ENCODE data around the gene NCKAP5. TPM values are rescaled to one million over a fixed set of nuclear protein-coding genes. Genes with fewer than 3 reads are reported as not detected.

Gene NCKAP5
- total RNA-seq, 4 donors from 2014 or later = 0.55 to 6.6 (median 3.3) TPM; not detected in 1

DNA sequence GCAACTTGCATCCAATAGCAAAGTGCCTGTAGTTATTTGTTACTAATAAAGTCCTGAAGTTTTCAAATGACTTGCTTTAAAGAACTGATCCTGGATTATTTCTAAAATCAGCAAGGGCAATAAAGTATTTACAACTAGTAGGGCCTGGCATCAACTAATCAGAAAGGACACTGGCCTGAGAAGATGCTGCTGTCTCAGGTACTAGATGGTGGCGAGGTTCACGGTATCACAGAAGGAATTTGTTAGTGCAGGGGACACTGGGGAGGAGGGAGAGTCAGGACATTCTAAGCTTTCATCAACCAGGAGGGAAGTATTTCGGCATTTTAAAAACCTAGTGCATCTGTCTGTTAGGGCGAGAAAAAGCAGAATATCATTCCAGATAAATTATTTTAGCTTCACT, 458.1 kb downstream of the NCKAP5 start:
- no peak overlapping the region for H3K27ac ChIP-seq
- TF ChIP-seq, protein P1, sequence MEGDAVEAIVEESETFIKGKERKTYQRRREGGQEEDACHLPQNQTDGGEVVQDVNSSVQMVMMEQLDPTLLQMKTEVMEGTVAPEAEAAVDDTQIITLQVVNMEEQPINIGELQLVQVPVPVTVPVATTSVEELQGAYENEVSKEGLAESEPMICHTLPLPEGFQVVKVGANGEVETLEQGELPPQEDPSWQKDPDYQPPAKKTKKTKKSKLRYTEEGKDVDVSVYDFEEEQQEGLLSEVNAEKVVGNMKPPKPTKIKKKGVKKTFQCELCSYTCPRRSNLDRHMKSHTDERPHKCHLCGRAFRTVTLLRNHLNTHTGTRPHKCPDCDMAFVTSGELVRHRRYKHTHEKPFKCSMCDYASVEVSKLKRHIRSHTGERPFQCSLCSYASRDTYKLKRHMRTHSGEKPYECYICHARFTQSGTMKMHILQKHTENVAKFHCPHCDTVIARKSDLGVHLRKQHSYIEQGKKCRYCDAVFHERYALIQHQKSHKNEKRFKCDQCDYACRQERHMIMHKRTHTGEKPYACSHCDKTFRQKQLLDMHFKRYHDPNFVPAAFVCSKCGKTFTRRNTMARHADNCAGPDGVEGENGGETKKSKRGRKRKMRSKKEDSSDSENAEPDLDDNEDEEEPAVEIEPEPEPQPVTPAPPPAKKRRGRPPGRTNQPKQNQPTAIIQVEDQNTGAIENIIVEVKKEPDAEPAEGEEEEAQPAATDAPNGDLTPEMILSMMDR (IDR thresholded peaks at IDR 0.05) = no peak
- no peak overlapping the region for H3K4me3 ChIP-seq
- no peaks in the 10 kb centered on the region for H3K36me3 ChIP-seq
- intact Hi-C loops (cut with DNase I; ENCODE audit: low total_unique reads) = no loop called here
- H3K9me3 ChIP-seq = no peaks in the 10 kb centered on the region
- H3K4me1 ChIP-seq = no peaks in the 10 kb centered on the region
- DNase-seq = no peak
- no peaks in the 10 kb centered on the region for H3K27me3 ChIP-seq

DNA sequence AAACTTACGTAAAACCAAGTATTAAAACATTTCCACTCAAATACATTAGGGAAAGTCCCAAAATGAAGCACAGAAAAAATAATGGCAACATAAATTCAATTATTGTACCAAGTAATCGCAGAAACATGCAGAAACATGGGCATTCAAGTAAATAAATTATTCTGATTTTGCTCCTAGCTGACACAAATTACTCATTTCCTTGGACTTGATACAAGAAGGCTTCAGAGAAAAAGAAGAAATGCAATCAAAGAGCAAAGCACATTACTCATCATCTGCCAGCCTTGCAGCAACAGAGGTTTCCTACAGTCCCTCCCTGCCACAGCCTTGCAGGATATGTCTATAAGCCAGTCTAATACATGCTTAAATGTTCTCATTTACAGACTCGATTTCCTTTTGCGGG, 458.5 kb downstream of the NCKAP5 start:
- intact Hi-C loops (cut with DNase I; ENCODE audit: low total_unique reads) = no loop called here
- no peak overlapping the region for H3K4me3 ChIP-seq
- DNase-seq = no peak
- H3K27me3 ChIP-seq = no peaks in the 10 kb centered on the region
- H3K36me3 ChIP-seq = no peaks in the 10 kb centered on the region
- no peaks in the 10 kb centered on the region for H3K9me3 ChIP-seq
- H3K4me1 ChIP-seq = no peaks in the 10 kb centered on the region
- TF ChIP-seq POLR2A (IDR thresholded peaks at IDR 0.05) = no peak
- TF ChIP-seq, protein P1 (IDR thresholded peaks at IDR 0.05) = no peak
- no peak overlapping the region for H3K27ac ChIP-seq

DNA sequence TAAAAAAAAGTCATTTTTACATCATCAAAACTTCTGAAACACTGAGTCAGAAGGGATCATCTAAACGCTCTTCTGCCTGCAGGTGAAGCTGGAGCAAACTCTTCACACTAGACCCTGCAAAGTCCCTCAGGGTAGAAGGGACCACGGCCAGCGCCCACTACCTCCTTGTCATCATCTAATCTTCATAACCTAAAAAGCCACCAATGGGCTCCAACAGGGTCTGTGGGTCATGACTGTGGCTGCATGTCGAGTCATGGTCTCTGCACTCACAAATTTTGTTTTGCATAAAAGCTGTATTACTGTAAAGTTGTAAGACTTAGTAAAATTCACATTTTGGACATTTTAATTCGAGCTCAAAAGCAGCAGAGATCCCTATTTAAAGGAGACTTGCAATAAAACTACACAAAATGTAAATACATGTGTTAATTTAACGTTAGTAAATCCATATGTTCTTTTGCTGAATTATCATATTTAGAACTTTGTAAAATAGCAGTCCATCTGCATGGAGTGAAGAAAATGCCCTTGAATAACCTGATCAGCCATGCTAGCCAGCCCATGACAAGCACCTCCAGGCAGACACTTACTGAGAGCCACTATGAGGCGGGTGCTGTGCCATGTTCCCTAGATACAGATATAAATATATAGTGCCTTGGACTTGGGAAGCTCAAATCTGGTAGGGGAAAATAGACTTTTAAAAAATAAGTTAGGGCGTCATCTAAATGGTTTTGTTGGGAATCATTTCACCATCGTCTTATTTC, 461.0 kb downstream of the NCKAP5 start:
- Histone ChIP-seq H3K36me3 (no peaks in the 10 kb centered on the region), H3K27ac (no peak overlapping the region), H3K27me3 (no peaks in the 10 kb centered on the region), H3K4me3 (no peak overlapping the region), H3K4me1 (no peaks in the 10 kb centered on the region), H3K9me3 (no peaks in the 10 kb centered on the region)
- DNase-seq = no peak
- intact Hi-C loops (cut with DNase I; ENCODE audit: low total_unique reads) = no loop called here
- no peak for TF ChIP-seq POLR2A (IDR thresholded peaks at IDR 0.05)
- TF ChIP-seq, protein P1 (IDR thresholded peaks at IDR 0.05) = no peak

DNA sequence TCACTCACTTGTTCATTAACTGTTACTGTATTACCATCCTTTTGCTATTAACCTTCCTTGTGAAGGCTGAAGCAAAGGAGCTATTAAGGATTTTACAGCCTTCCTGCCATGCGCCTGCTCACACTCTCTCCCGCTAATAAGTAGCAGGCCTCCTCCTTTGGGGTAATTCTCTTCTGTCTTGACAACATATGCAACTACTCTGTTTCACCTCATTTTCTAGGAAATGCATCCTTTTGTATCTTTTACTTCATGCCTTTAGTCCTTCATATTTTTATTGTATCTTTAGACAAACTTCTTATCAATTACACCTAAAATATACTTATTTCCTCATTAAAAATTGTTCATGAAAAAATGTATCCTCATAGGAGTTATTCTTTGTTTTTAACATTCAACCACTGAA, 463.4 kb downstream of the NCKAP5 start:
- intact Hi-C loops (cut with DNase I; ENCODE audit: low total_unique reads) = no loop called here
- H3K9me3 ChIP-seq = no peaks in the 10 kb centered on the region
- H3K4me3 ChIP-seq = no peak overlapping the region
- no peak for TF ChIP-seq POLR2A (IDR thresholded peaks at IDR 0.05)
- TF ChIP-seq, protein P1 (IDR thresholded peaks at IDR 0.05) = no peak
- no peak overlapping the region for H3K27ac ChIP-seq
- H3K36me3 ChIP-seq = no peaks in the 10 kb centered on the region
- no peak for DNase-seq
- H3K27me3 ChIP-seq = no peaks in the 10 kb centered on the region
- H3K4me1 ChIP-seq = no peaks in the 10 kb centered on the region

DNA sequence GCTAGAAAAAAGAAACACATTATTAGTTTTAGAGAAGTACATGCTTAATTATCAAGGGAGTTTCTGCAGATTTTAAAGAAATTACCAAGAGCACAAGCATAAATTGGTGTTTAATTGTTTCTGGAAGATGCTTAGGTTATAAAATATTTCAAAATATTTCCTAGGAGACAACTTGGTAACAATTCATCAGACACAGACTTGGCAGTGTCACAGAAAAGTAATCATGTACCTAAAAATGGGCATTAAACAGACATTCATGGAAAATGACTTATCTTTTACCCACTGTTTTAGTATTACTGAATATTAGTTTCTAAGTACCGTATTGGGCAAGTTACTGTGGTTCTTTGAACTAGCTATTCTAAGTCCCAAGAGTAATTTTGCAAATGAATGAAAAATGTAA, 469.5 kb downstream of the NCKAP5 start:
- Histone ChIP-seq H3K36me3 (no peaks in the 10 kb centered on the region), H3K4me3 (no peak overlapping the region), H3K9me3 (no peaks in the 10 kb centered on the region), H3K27ac (no peak overlapping the region), H3K27me3 (no peaks in the 10 kb centered on the region), H3K4me1 (no peaks in the 10 kb centered on the region)
- intact Hi-C loops (cut with DNase I; ENCODE audit: low total_unique reads) = no loop called here
- no peak for DNase-seq
- TF ChIP-seq, protein P1 (IDR thresholded peaks at IDR 0.05) = no peak
- TF ChIP-seq POLR2A (IDR thresholded peaks at IDR 0.05) = no peak
